Esophagus squamous epithelium (tissue), 5 donors: Measurements from ENCODE around the gene WT1. TPM values are rescaled to one million over a fixed set of nuclear protein-coding genes. Genes with fewer than 3 reads are reported as not detected.

ENCODE experiments used
- DNase-seq: peaks from one replicate; lab custom pipeline; 2025; lab: John Stamatoyannopoulos, UW
- H3K27ac ChIP-seq, 4 donors: fragments of 200-600 bp; sonication (generic); one replicate each; pipeline ENCODE4 v1.5.1; 2016 to 2019; ENCODE audit warnings: mild to moderate bottlenecking in 1 of 4
- H3K27me3 ChIP-seq, 4 donors: fragments of 200-600 bp; sonication (generic); 1 replicate in 3 of 4; 2 replicates in 1 of 4; pipeline versions ENCODE4 v1.5.1 to v1.6.0; 2017 to 2021; ENCODE audit warnings: antibody characterized with exemption in 1 of 4
- H3K36me3 ChIP-seq, 3 donors: fragments of 200-600 bp; sonication (generic); one replicate each; pipeline ENCODE4 v1.5.1; 2016 to 2019
- H3K4me1 ChIP-seq, 3 donors: fragments of 200-600 bp; sonication (generic); one replicate each; pipeline ENCODE4 v1.5.1; 2017 to 2019
- H3K4me3 ChIP-seq, 4 donors: fragments of 200-600 bp; sonication (generic); 1 replicate in 3 of 4; 2 replicates in 1 of 4; pipeline ENCODE4 v1.5.1; 2016 to 2019; ENCODE audit warnings: mild to moderate bottlenecking in 2 of 4, moderate library complexity in 1 of 4
- H3K9me3 ChIP-seq, 3 donors: fragments of 200-600 bp; sonication (generic); one replicate each; pipeline ENCODE4 v1.5.1; 2016 to 2019
- POLR2A ChIP-seq, 4 donors: fragments of 450-650 bp; IDR thresholded peaks; one replicate each; pipeline ENCODE4 v1.6.1; 2017; ENCODE audit warnings: antibody characterized with exemption in 4 of 4, mild to moderate bottlenecking in 4 of 4, moderate library complexity in 3 of 4
- WGBS, 2 donors: methylation state at CpG; one replicate each; pipeline ENCODE4 v1.1.5; 2018; 5-methylcytosine and 5-hydroxymethylcytosine counted together
- intact Hi-C: fragments of 100-400 bp; cut with DNase I; formaldehyde crosslinking; loops from one replicate; pipeline ENCODE4 v1.15.0; 2022
- total RNA-seq, 4 donors: library from RNA; depleted of rRNA; stranded (reverse); fragments of >200 nt; gene quantifications; one replicate each; pipeline ENCODE4 v1.1.0, GENCODE V29; 2016
- TF ChIP-seq, protein P1 (sequence below), 6 experiments: fragments of 450-650 bp in 4 of 6; fragments of 200-600 bp in 2 of 6; sonication (generic) in 2 of 6; IDR thresholded peaks; one replicate each; pipeline ENCODE4 v1.5.1; 2016 to 2019; ENCODE audit warnings: antibody characterized with exemption in 6 of 6, mild to moderate bottlenecking in 4 of 6, moderate library complexity in 4 of 6
- donor health status: DM: yes; HTN: yes; CAD: no.

Gene WT1
- total RNA-seq, 4 donors from 2014 or later, result not detected

- WGBS, 2 donors, result 31 to 64% methylated on average over 4 to 5 of the region's 6 CpGs
- intact Hi-C loops, result no loop called here
- peaks cover 0 to 20% (median 0%) of the 10 kb centered on the region in 4 donors for H3K27me3 ChIP-seq
These were observed 81.5 kb downstream of the WT1 start for GRCh38 chr11:32353884-32354283.

DNA sequence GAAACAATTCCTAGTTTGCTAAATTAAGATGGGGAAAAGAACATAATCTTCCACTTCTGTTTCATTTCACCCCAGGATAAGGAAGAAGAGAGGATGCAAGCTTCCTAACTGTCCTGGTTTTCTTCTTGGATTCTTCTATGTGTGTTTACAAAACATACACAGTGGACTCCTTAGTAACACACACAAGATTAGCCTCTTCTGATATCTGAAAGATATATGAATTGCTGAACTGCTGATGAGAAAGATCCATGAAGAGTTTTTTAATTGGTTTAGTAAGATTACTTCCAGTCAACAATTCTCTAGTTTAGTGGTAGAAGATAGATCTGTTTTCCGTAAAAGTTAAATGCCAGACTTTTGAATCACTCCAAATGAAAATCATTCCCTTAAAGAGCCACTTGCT lies 86.8 kb downstream of the WT1 start:
- TF ChIP-seq, protein P1, sequence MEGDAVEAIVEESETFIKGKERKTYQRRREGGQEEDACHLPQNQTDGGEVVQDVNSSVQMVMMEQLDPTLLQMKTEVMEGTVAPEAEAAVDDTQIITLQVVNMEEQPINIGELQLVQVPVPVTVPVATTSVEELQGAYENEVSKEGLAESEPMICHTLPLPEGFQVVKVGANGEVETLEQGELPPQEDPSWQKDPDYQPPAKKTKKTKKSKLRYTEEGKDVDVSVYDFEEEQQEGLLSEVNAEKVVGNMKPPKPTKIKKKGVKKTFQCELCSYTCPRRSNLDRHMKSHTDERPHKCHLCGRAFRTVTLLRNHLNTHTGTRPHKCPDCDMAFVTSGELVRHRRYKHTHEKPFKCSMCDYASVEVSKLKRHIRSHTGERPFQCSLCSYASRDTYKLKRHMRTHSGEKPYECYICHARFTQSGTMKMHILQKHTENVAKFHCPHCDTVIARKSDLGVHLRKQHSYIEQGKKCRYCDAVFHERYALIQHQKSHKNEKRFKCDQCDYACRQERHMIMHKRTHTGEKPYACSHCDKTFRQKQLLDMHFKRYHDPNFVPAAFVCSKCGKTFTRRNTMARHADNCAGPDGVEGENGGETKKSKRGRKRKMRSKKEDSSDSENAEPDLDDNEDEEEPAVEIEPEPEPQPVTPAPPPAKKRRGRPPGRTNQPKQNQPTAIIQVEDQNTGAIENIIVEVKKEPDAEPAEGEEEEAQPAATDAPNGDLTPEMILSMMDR (IDR thresholded peaks at IDR 0.05), result no peak
- TF ChIP-seq POLR2A (IDR thresholded peaks at IDR 0.05), result no peak
- H3K36me3 ChIP-seq, result no peaks in the 10 kb centered on the region
- H3K27me3 ChIP-seq, result peaks cover 0 to 6% (median 0%) of the 10 kb centered on the region in 4 donors
- H3K4me1 ChIP-seq, result no peaks in the 10 kb centered on the region
- no peaks in the 10 kb centered on the region for H3K9me3 ChIP-seq
- no peak overlapping the region for H3K4me3 ChIP-seq
- no peak overlapping the region for H3K27ac ChIP-seq
- 13 to 70% methylated on average over 1 of the region's 1 CpG for WGBS, 2 donors
- DNase-seq, result no peak
- intact Hi-C loops, result no loop called here

More at GRCh38 chr11:32353884-32354283, 81.5 kb downstream of the WT1 start:
- no peak for TF ChIP-seq POLR2A (IDR thresholded peaks at IDR 0.05)
- TF ChIP-seq, protein P1 (IDR thresholded peaks at IDR 0.05), result no peak
- Histone ChIP-seq H3K36me3 (no peaks in the 10 kb centered on the region), H3K4me3 (no peak overlapping the region), H3K27ac (no peak overlapping the region), H3K9me3 (no peaks in the 10 kb centered on the region), H3K4me1 (no peaks in the 10 kb centered on the region)
- no peak for DNase-seq

DNA sequence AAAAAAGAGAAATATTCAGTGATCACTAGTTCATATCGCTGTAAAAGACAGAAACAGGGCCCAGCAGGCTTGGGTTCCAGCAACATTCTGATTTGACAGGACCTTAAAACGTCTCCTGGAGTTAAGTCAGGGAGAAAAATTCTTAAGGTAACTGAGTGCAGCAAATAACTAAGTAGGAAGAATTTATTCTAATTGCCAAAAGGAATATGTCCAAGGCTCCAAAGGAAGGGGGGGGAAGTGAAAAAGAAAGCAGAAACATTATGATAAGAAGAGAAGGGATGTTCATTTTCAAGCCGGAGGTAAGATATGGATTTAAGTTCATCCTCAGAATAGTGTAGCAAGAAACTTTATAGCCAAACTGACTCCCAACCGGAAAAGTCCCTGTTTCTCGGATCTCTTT lies 90.4 kb downstream of the WT1 start:
- Histone ChIP-seq H3K27me3 (peaks cover 0 to 6% (median 0%) of the 10 kb centered on the region in 4 donors), H3K9me3 (no peaks in the 10 kb centered on the region), H3K27ac (no peak overlapping the region), H3K36me3 (no peaks in the 10 kb centered on the region), H3K4me1 (no peaks in the 10 kb centered on the region), H3K4me3 (no peak overlapping the region)
- 58 to 77% methylated on average over 5 of the region's 5 CpGs for WGBS, 2 donors
- intact Hi-C loops, result no loop called here
- TF ChIP-seq, protein P1 (IDR thresholded peaks at IDR 0.05), result no peak
- TF ChIP-seq POLR2A (IDR thresholded peaks at IDR 0.05), result no peak
- no peak for DNase-seq

GRCh38 chr11:32343325-32344008 lies 91.9 kb downstream of the WT1 start:
- H3K27me3 ChIP-seq, result peaks cover 0 to 6% (median 0%) of the 10 kb centered on the region in 4 donors
- no peaks in the 10 kb centered on the region for H3K4me1 ChIP-seq
- TF ChIP-seq, protein P1 (IDR thresholded peaks at IDR 0.05), result no peak
- WGBS, 2 donors, result 77 to 78% methylated on average over 3 of the region's 3 CpGs
- no peak for DNase-seq
- H3K27ac ChIP-seq, result no peak overlapping the region
- no peak overlapping the region for H3K4me3 ChIP-seq
- intact Hi-C loops, result no loop called here
- H3K9me3 ChIP-seq, result no peaks in the 10 kb centered on the region
- no peaks in the 10 kb centered on the region for H3K36me3 ChIP-seq
